ENCODE data around the gene ATG4B.

DNA sequence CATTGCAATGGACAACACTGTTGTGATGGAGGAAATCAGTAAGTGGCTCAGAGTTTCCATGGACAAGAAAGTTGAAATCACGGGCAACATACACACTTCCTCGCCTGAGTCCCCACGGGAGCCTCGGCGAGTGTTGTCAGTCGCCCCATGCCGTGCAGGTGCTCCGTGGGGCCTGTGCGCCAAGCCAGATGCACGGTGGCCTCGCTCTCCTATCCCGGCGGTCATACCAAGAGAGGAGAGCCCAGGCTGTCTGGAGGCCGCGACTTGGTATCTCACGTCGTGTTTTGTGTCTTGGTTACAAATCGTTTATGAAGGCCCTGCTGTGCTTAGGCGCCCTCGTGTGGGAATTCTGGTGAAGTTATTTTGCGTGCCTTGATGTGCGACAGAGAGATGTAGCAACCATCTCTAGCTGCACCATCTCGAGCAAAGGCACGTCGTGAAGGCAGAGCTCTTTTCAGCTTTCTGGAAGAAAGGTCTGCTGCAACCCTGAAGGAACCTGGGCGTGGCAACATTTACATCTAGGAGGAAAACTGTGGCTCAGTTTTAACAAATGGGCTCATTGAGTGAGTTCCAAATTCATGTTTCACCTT lies 21.8 kb downstream of the ATG4B start:
- TF ChIP-seq POLR2AphosphoS5 (IDR thresholded peaks at IDR 0.05) (peak in 2 of 3 donors; percentile 15 to 59), POLR2A (IDR thresholded peaks at IDR 0.05) (no peak)
- TF ChIP-seq, protein P1, sequence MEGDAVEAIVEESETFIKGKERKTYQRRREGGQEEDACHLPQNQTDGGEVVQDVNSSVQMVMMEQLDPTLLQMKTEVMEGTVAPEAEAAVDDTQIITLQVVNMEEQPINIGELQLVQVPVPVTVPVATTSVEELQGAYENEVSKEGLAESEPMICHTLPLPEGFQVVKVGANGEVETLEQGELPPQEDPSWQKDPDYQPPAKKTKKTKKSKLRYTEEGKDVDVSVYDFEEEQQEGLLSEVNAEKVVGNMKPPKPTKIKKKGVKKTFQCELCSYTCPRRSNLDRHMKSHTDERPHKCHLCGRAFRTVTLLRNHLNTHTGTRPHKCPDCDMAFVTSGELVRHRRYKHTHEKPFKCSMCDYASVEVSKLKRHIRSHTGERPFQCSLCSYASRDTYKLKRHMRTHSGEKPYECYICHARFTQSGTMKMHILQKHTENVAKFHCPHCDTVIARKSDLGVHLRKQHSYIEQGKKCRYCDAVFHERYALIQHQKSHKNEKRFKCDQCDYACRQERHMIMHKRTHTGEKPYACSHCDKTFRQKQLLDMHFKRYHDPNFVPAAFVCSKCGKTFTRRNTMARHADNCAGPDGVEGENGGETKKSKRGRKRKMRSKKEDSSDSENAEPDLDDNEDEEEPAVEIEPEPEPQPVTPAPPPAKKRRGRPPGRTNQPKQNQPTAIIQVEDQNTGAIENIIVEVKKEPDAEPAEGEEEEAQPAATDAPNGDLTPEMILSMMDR (IDR thresholded peaks at IDR 0.05 in 8 of 11, conservative IDR thresholded peaks at IDR 0.05 in 3 of 11) = peak in 7 of 11 experiments; percentile 17 to 51 (median 34)
